ENCODE data around the gene QPCTL. TPM values are rescaled to one million over a fixed set of nuclear protein-coding genes. Genes with fewer than 3 reads are reported as not detected.
"Not testable (repeated sequence)": the region's sequence is repeated elsewhere in the genome, so short reads cannot be mapped to it uniquely, and the experiment has no call there.

The QPCTL gene
- total RNA-seq, 1 experiment from 2014 or later: 13.7 TPM

GRCh38 chr19:45717983-45718650 is 25.7 kb downstream of the QPCTL start:
- peak; percentile 50 for DNase-seq
- Histone ChIP-seq H4K91ac (ENCODE audit: insufficient read length, low read depth, low read length) (no peak overlapping the region), H3K4me1 (ENCODE audit: insufficient read depth, low read length) (no peaks in the 10 kb centered on the region), H3K9me3 (ENCODE audit: control insufficient read depth, low read depth, low read length) (no peaks in the 10 kb centered on the region), H3K9ac (ENCODE audit: extremely low read depth, insufficient read length, low read length) (peak overlapping the region; percentile 52), H3K27ac (ENCODE audit: insufficient read length, low read depth, low read length) (peak overlapping the region; percentile 74), H3K18ac (ENCODE audit: insufficient read length, low read depth, low read length) (peak overlapping the region; percentile 73), H3K23me2 (ENCODE audit: insufficient read length, low read depth, low read length, poor library complexity, severe bottlenecking) (peaks cover 14% of the 10 kb centered on the region), H2BK20ac (ENCODE audit: low read depth, low read length, poor library complexity, severe bottlenecking) (no peak overlapping the region), H3K79me2 (ENCODE audit: insufficient read depth, low read length) (peaks cover 12% of the 10 kb centered on the region; the same call in 1 of the 2 replicates), H3K4me2 (ENCODE audit: insufficient read depth, insufficient read length, low read length) (peak overlapping the region; percentile 58), H2BK5ac (ENCODE audit: insufficient read length, low read length) (peak overlapping the region; percentile 31), H3K79me1 (ENCODE audit: insufficient read depth, low read depth, low read length, poor library complexity, severe bottlenecking) (peaks cover 3% of the 10 kb centered on the region), H4K8ac (replicated peaks; ENCODE audit: insufficient read length, low read depth, low read length) (no peak overlapping the region), H3K56ac (ENCODE audit: insufficient read length, low read depth, low read length) (no peak overlapping the region), H2AFZ (ENCODE audit: low read length) (no peak overlapping the region), H2BK120ac (ENCODE audit: low read depth, low read length, poor library complexity, severe bottlenecking) (peak overlapping the region; percentile 78), H4K20me1 (ENCODE audit: control insufficient read depth, insufficient read depth, insufficient read length) (no peaks in the 10 kb centered on the region), H2BK15ac (ENCODE audit: low read depth, low read length) (peak overlapping the region; percentile 5; the same call in 1 of the 2 replicates), H3K23ac (ENCODE audit: insufficient read length, low read depth, low read length) (no peak overlapping the region), H3K4ac (ENCODE audit: low read depth, low read length) (peak overlapping the region; percentile 15; the same call in 1 of the 2 replicates), H2BK12ac (ENCODE audit: insufficient read length, low read depth, low read length) (peak overlapping the region; percentile 1), H3T11ph (ENCODE audit: low read length) (no peak overlapping the region), H4K5ac (ENCODE audit: insufficient read length, low read depth, low read length) (no peak overlapping the region), H2AK5ac (ENCODE audit: insufficient read length, low read length) (no peak overlapping the region), H3K27me3 (ENCODE audit: insufficient read depth, low read length) (no peaks in the 10 kb centered on the region), H3K14ac (ENCODE audit: insufficient read depth, low read length) (peak overlapping the region; percentile 82; the same call in 1 of the 2 replicates)
- WGBS (ENCODE audit: extremely low coverage, insufficient read length, low lambda C conversion rate): no CpG with 5 or more reads among the region's 12 CpGs
- Mint-ChIP-seq H3K27me3 (ENCODE audit: low read depth) (no peaks in the 10 kb centered on the region), H3K4me3 (peak overlapping the region; percentile 91 to 96), H3K4me1 (peaks cover 28 to 29% of the 10 kb centered on the region in 2 experiments), H3K27ac (peak overlapping the region; percentile 87 to 99 (median 97)), H3K36me3 (ENCODE audit: insufficient read depth in 1 of 3, low read depth in 3 of 3) (peaks cover 15 to 31% (median 26%) of the 10 kb centered on the region in 3 experiments; a peak in 6 of 7 replicates), H3K9me3 (no peaks in the 10 kb centered on the region)
- no peak for TF ChIP-seq CTCF (conservative IDR thresholded peaks at IDR 0.05)

GRCh38 chr19:45720065-45720464 is 27.6 kb downstream of the QPCTL start:
- H3K9ac ChIP-seq (ENCODE audit: extremely low read depth, insufficient read length, low read length); H3K9me3 Mint-ChIP-seq; H3K79me2 ChIP-seq (ENCODE audit: insufficient read depth, low read length); H3K27ac ChIP-seq (ENCODE audit: insufficient read length, low read depth, low read length); H3K23ac ChIP-seq (ENCODE audit: insufficient read length, low read depth, low read length); H2BK5ac ChIP-seq (ENCODE audit: insufficient read length, low read length); H3K27me3 Mint-ChIP-seq (ENCODE audit: low read depth); H4K8ac ChIP-seq (replicated peaks; ENCODE audit: insufficient read length, low read depth, low read length); H4K20me1 ChIP-seq (ENCODE audit: control insufficient read depth, insufficient read depth, insufficient read length); H3K56ac ChIP-seq (ENCODE audit: insufficient read length, low read depth, low read length); H3K4me3 Mint-ChIP-seq; H2AFZ ChIP-seq (ENCODE audit: low read length); H3K18ac ChIP-seq (ENCODE audit: insufficient read length, low read depth, low read length); H3T11ph ChIP-seq (ENCODE audit: low read length); DNase-seq; H2BK120ac ChIP-seq (ENCODE audit: low read depth, low read length, poor library complexity, severe bottlenecking); H4K5ac ChIP-seq (ENCODE audit: insufficient read length, low read depth, low read length); H2BK20ac ChIP-seq (ENCODE audit: low read depth, low read length, poor library complexity, severe bottlenecking); H3K4me1 ChIP-seq (ENCODE audit: insufficient read depth, low read length); H2BK12ac ChIP-seq (ENCODE audit: insufficient read length, low read depth, low read length); H4K91ac ChIP-seq (ENCODE audit: insufficient read length, low read depth, low read length); H3K4me2 ChIP-seq (ENCODE audit: insufficient read depth, insufficient read length, low read length); H3K9me3 ChIP-seq (ENCODE audit: control insufficient read depth, low read depth, low read length); H3K14ac ChIP-seq (ENCODE audit: insufficient read depth, low read length); H3K27me3 ChIP-seq (ENCODE audit: insufficient read depth, low read length); H2AK5ac ChIP-seq (ENCODE audit: insufficient read length, low read length); H3K4ac ChIP-seq (ENCODE audit: low read depth, low read length); H2BK15ac ChIP-seq (ENCODE audit: low read depth, low read length): not testable (repeated sequence)
- H3K27ac Mint-ChIP-seq: peak overlapping the region in 1 of 3 experiments; percentile 80; a peak in 1 of 7 replicates
- H3K4me1 Mint-ChIP-seq: peaks cover 23 to 27% of the 10 kb centered on the region in 2 experiments
- H3K36me3 Mint-ChIP-seq (ENCODE audit: insufficient read depth in 1 of 3, low read depth in 3 of 3): peaks cover 21 to 42% (median 37%) of the 10 kb centered on the region in 3 experiments; a peak in 6 of 7 replicates
- Histone ChIP-seq H3K23me2 (ENCODE audit: insufficient read length, low read depth, low read length, poor library complexity, severe bottlenecking) (peaks cover 14% of the 10 kb centered on the region), H3K79me1 (ENCODE audit: insufficient read depth, low read depth, low read length, poor library complexity, severe bottlenecking) (peaks cover 10% of the 10 kb centered on the region)
- no CpG with 5 or more reads among the region's 11 CpGs for WGBS (ENCODE audit: extremely low coverage, insufficient read length, low lambda C conversion rate)
